Endodermal cell (in vitro differentiated cells): ENCODE data around the gene MICU1. TPM values are rescaled to one million over a fixed set of nuclear protein-coding genes. Genes with fewer than 3 reads are reported as not detected.

ENCODE experiments used
- DNase-seq: peaks from one replicate; pipeline ENCODE4 v3.0.0-alpha.2; 2017
- H3K27ac ChIP-seq: 2 replicates; pipeline ENCODE4 v1.5.1; 2013; ENCODE audit warnings: mild to moderate bottlenecking, low read depth, low read length, moderate library complexity
- H3K27me3 ChIP-seq: 2 replicates; pipeline ENCODE4 v1.6.1; 2013; ENCODE audit warnings: mild to moderate bottlenecking, low read length, moderate library complexity; ENCODE audit not compliant: insufficient read depth, control insufficient read depth, poor library complexity, severe bottlenecking
- H3K36me3 ChIP-seq: 2 replicates; pipeline ENCODE4 v1.7.0; 2013; ENCODE audit warnings: mild to moderate bottlenecking, low read length, moderate library complexity; ENCODE audit not compliant: control insufficient read depth, insufficient read depth
- H3K4me1 ChIP-seq: one replicate; pipeline ENCODE4 v1.7.0; 2013; ENCODE audit warnings: low read length; ENCODE audit not compliant: control insufficient read depth, insufficient read depth
- H3K4me3 ChIP-seq: 2 replicates; pipeline ENCODE4 v1.5.1; 2013; ENCODE audit warnings: mild to moderate bottlenecking, low read length, moderate library complexity
- H3K9ac ChIP-seq: 2 replicates; pipeline ENCODE4 v1.6.1; 2013; ENCODE audit warnings: mild to moderate bottlenecking, low read length, moderate library complexity; ENCODE audit not compliant: poor library complexity, severe bottlenecking; ENCODE audit errors: extremely low read depth
- H3K9me3 ChIP-seq: 2 replicates; pipeline ENCODE4 v1.6.1; 2013; ENCODE audit warnings: mild to moderate bottlenecking, low read length, moderate library complexity; ENCODE audit not compliant: control insufficient read depth
- H3K27ac Mint-ChIP-seq: 2 replicates; pipeline ENCODE4 v1.8.0; 2020; ENCODE audit warnings: mixed read lengths
- H3K27me3 Mint-ChIP-seq: 2 replicates; pipeline ENCODE4 v1.8.0; 2021; ENCODE audit warnings: mild to moderate bottlenecking, mixed read lengths; ENCODE audit not compliant: insufficient read depth
- H3K36me3 Mint-ChIP-seq: 2 replicates; pipeline ENCODE4 v1.8.0; 2020; ENCODE audit warnings: low read depth, mixed read lengths
- H3K4me1 Mint-ChIP-seq: 2 replicates; pipeline ENCODE4 v1.8.0; 2020; ENCODE audit warnings: mixed read lengths
- H3K4me3 Mint-ChIP-seq: 2 replicates; pipeline ENCODE4 v1.8.0; 2020; ENCODE audit warnings: mild to moderate bottlenecking, moderate library complexity, mixed read lengths
- H3K9me3 Mint-ChIP-seq: 2 replicates; pipeline ENCODE4 v1.8.0; 2020; ENCODE audit warnings: mild to moderate bottlenecking, mixed read lengths
- whole genome bisulfite sequencing, 2 experiments: methylation state at CpG; one replicate each; pipeline versions ENCODE4 v1.1.5 to v1.1.7; 2013; ENCODE audit warnings: missing lambda C conversion rate in 2 of 2, mixed read lengths in 1 of 2; ENCODE audit not compliant: insufficient coverage in 1 of 2, insufficient read length in 1 of 2; 5-methylcytosine and 5-hydroxymethylcytosine counted together
- total RNA-seq, 2 donors: library from RNA; stranded (reverse); fragmentation: NEBNext Ultra II Directional in 1 of 2; extraction: Animal tissue kit (Norgen Biotek cat#: 25700) in 1 of 2; gene quantifications; 2 replicates in 1 of 2; 3 replicates in 1 of 2; pipeline ENCODE4 v1.2.1, GENCODE V29; 2021
- TF ChIP-seq, protein P1 (sequence below): fragments of 200-600 bp; sonication (generic); conservative IDR thresholded peaks from 2 replicates; pipeline ENCODE4 v1.5.0; 2021; ENCODE audit warnings: antibody characterized with exemption, mild to moderate bottlenecking

Gene MICU1
- total RNA-seq, 2 donors from 2014 or later: 41.9 to 54.9 TPM

DNA sequence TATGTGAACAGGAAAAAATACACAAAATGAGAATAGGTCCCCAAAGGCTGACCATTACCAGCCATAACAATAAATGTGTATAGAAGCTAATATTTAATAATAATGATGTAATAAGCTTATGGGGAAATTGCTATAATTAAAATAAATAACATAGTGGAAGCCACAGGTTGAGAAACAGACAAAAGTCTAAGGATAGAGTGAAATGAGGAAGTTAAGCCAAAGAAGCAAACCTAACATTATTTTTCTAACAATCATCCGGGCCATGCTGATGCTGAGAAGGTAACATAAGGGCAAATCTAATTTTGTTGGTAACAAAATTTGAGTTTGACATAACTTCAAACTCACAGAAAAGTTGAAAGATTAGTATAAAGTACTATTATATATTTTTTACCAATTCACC, 115.9 kb downstream of the MICU1 start:
- peaks cover 9% of the 10 kb centered on the region for H3K9me3 Mint-ChIP-seq
- H3K9me3 ChIP-seq: peaks cover 12% of the 10 kb centered on the region
- no peak overlapping the region for H3K4me3 Mint-ChIP-seq
- H3K4me3 ChIP-seq: no peak overlapping the region
- H3K27ac ChIP-seq: no peak overlapping the region
- DNase-seq: no peak
- WGBS, 2 experiments: no CpG with 5 or more reads among the region's 1 CpG
- peaks cover 5% of the 10 kb centered on the region for H3K36me3 ChIP-seq
- H3K9ac ChIP-seq: no peak overlapping the region
- H3K4me1 ChIP-seq: no peaks in the 10 kb centered on the region
- H3K36me3 Mint-ChIP-seq: peaks cover 16% of the 10 kb centered on the region
- H3K4me1 Mint-ChIP-seq: no peaks in the 10 kb centered on the region
- H3K27me3 Mint-ChIP-seq: no peaks in the 10 kb centered on the region
- no peaks in the 10 kb centered on the region for H3K27me3 ChIP-seq
- TF ChIP-seq, protein P1, sequence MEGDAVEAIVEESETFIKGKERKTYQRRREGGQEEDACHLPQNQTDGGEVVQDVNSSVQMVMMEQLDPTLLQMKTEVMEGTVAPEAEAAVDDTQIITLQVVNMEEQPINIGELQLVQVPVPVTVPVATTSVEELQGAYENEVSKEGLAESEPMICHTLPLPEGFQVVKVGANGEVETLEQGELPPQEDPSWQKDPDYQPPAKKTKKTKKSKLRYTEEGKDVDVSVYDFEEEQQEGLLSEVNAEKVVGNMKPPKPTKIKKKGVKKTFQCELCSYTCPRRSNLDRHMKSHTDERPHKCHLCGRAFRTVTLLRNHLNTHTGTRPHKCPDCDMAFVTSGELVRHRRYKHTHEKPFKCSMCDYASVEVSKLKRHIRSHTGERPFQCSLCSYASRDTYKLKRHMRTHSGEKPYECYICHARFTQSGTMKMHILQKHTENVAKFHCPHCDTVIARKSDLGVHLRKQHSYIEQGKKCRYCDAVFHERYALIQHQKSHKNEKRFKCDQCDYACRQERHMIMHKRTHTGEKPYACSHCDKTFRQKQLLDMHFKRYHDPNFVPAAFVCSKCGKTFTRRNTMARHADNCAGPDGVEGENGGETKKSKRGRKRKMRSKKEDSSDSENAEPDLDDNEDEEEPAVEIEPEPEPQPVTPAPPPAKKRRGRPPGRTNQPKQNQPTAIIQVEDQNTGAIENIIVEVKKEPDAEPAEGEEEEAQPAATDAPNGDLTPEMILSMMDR: no peak
- H3K27ac Mint-ChIP-seq: no peak overlapping the region

- no peaks in the 10 kb centered on the region for H3K27me3 Mint-ChIP-seq
- peaks cover 21% of the 10 kb centered on the region for H3K36me3 Mint-ChIP-seq
- peaks cover 14% of the 10 kb centered on the region for H3K9me3 Mint-ChIP-seq
- 95 to 96% methylated on average over 2 to 4 of the region's 4 CpGs for WGBS, 2 experiments
- no peak overlapping the region for H3K4me3 ChIP-seq
- H3K9ac ChIP-seq: no peak overlapping the region
- no peaks in the 10 kb centered on the region for H3K4me1 ChIP-seq
- H3K27me3 ChIP-seq: no peaks in the 10 kb centered on the region
- peaks cover 5% of the 10 kb centered on the region for H3K36me3 ChIP-seq
- DNase-seq: no peak
- no peak overlapping the region for H3K27ac Mint-ChIP-seq
- H3K9me3 ChIP-seq: peaks cover 15% of the 10 kb centered on the region
- no peak overlapping the region for H3K4me3 Mint-ChIP-seq
- no peak overlapping the region for H3K27ac ChIP-seq
- no peaks in the 10 kb centered on the region for H3K4me1 Mint-ChIP-seq
- TF ChIP-seq, protein P1: no peak
These were observed 116.6 kb downstream of the MICU1 start for GRCh38 chr10:72509206-72509799.

DNA sequence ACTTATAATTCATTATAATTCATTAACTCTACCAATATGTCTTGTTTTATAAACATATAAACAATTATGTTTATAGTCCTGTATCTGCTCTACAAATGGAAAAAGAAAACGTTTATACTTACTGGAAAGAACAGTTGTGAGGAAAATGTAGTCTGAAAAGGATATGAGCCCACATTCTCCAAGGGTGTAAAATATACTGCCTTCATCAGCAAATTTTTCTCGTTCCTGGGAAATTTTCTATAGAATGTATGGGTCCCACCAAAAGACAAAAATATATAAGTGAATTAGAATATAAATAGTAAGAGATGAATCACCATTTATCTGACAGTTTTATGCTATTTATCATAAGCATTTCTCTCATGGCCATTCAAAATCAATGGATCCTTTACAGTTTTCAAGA, 117.8 kb downstream of the MICU1 start:
- Mint-ChIP-seq H3K27me3 (no peaks in the 10 kb centered on the region), H3K4me1 (no peaks in the 10 kb centered on the region), H3K4me3 (no peak overlapping the region), H3K27ac (no peak overlapping the region), H3K36me3 (peaks cover 28% of the 10 kb centered on the region), H3K9me3 (peaks cover 21% of the 10 kb centered on the region)
- Histone ChIP-seq H3K4me3 (no peak overlapping the region), H3K9me3 (peaks cover 18% of the 10 kb centered on the region), H3K4me1 (no peaks in the 10 kb centered on the region), H3K36me3 (peaks cover 5% of the 10 kb centered on the region), H3K9ac (no peak overlapping the region), H3K27me3 (no peaks in the 10 kb centered on the region), H3K27ac (no peak overlapping the region)
- TF ChIP-seq, protein P1: no peak
- WGBS, 2 experiments: 88% methylated on average over 2 of the region's 2 CpGs; no CpG with 5 or more reads in 1 of the 2 experiments
- DNase-seq: no peak
